Measurements from ENCODE around the gene ANKRD33B.
"Not testable (repeated sequence)": the region's sequence is repeated elsewhere in the genome, so short reads cannot be mapped to it uniquely, and the experiment has no call there.

ANKRD33B gene

GRCh38 chr5:10596310-10596703, 32.4 kb downstream of the ANKRD33B start:
- DNase-seq, result no peak

DNA sequence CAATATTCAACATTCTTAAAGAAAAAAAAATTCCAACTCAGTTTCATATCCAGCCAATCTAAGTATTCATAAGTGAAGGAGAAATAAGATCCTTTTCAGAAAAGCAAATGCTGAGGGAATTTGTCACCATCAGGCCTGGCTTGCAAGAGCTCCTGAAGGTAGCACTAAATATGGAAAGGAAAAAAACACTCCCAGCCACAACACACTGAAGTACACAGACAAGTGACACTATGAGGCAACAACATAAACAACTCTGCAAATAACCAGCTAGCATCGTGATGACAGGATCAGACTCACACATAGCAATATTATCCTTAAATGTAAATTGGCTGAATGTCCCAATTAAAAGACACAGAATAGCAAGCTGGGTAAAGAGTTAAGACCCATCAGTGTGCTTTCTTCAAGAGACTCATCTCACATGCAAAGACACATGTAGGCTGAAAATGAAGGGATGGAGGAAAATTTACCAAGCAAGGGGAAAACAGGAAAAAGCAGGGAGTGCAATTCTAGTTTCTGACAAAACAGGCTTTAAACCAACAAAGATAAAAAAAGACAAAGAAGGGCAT, 33.1 kb downstream of the ANKRD33B start:
- no peak for DNase-seq

GRCh38 chr5:10599113-10599512, 35.2 kb downstream of the ANKRD33B start:
- DNase-seq, result no peak

- DNase-seq, result no peak
Measured at GRCh38 chr5:10599862-10600284, 36.0 kb downstream of the ANKRD33B start.

DNA sequence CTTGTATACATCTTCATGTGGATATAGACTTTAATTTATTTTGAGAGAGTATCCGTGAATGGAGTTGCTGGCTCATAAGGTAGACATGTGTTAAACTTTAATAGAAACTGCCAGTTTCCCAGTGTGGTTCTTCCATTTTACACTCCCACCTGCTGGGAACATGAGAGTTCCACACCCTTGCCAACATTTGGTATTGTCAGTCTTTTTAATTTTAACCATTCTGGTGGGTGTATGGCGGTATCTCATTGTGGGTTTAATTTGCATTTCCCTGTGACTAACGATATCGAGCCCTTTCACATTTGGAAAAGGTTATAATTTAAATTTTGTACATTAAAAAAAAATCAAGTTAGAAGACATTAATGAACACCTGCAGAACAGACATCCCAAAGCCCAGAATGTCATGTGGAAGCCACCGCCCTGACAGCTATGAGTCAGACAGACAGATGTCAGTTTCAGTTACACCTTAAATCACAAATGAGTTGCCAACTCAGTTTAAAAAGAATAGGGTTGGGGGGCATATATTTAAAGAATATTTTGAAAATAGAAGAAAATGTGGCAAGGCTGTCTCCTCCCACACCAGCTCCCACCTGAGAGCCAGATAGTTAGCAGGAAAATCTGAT, 36.9 kb downstream of the ANKRD33B start:
- DNase-seq, result no peak

GRCh38 chr5:10601246-10602030, 37.6 kb downstream of the ANKRD33B start:
- DNase-seq, result peak; percentile 86

DNA sequence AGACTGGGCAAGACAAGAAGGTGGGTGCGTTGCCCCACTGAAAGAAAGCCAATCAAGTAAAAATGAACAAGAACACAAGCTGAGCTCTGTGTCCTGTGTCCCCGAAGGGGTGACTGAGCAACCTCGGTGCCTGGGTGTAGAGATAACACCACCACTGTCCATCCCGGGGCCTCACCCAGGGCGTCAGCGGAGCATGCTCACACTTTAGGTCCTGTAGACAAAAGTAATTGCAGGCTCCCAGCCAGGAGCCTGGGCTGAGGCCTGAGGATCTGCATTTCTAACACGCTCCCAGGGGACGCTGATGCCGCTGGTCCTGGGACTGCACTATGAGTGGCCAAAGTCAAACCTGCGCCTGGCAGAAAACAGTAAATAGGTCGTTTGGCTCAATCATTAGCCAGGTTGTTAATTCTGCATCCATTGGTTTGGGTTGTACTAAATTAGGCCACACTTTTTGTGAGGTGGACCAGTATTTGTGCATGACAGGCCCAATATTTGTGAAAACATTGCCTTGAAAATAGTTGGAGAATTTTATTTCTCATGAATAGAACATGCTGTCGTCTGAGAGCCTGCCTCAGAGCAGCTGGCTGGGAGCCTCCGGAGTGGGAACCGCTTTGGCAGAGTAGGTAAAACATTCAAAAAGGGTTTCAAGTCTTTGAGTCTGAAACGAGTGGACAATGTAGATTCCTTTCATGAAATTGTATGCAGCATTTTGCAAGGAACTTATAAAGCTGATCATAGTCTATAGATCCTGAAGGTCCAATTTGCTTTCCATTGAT, 38.3 kb downstream of the ANKRD33B start:
- no peak for DNase-seq

DNA sequence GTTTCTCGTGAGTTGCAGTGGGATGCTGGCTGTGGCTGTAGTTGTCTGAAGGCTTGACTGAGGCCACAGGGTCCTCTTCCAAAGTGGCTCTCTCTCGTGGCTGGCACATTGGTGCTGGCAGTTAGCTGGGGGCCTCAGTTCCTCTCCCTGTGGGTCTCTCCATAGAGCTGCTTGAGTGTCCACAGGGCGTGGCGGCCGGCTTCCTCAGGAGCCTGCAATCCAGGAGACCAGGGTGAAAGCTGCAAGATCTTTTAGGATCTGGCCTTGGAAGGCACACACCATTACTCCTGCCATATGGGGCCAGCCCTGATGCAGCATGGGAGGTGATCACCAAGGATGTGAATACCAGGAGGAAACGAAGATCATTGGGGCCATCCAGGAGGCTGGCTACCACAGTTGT, 41.1 kb downstream of the ANKRD33B start:
- no peak for DNase-seq

DNA sequence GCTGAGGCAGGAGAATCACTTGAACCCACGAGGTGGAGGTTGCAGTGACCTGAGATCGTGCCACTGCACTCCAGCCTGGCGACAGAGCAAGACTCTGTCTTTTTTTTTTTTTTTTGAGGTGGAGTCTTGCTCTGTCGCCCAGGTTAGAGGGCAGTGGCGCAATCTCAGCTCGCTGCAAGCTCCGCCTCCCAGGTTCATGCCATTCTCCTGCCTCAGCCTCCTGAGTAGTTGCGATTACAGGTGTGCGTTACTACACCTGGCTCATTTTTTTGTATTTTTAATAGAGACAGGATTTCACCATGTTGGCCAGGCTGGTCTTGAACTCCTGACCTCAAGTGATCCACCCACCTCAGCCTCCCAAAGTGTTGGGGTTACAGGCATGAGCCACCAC, 42.8 kb downstream of the ANKRD33B start:
- not testable (repeated sequence) for DNase-seq

DNA sequence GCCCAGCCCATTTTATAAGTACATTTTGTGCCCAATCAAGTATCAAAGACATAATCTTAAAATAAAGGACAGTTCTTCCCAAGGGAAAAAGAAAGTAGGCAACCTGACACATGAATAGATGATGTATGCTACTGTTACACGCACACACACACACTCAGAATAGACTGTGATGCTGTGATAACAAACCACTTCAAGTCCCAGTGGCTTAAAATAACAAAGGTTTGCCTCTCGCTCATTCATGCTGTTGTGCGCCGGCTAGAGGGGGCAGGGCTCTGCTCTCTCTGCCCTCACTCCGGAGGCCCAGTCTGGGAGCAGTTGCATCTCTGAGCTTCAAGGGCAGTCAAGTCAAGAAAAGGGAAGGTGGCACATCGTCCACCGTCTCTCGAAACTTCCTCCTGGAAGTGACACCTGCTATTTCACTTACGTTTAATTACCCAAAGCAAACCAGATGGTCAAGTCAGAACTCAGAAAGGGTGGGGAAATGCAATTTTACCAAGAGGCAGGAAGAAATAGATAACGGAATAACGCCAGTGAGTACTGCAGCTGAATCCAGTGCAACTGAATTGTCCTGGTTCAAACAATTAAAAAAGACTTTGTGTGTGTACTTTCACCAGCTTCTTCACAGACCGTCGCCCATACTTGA, 43.3 kb downstream of the ANKRD33B start:
- peak; percentile 98 for DNase-seq

GRCh38 chr5:10607666-10608073, 43.8 kb downstream of the ANKRD33B start:
- no peak for DNase-seq

GRCh38 chr5:10608081-10608480, 44.2 kb downstream of the ANKRD33B start:
- DNase-seq, result not testable (repeated sequence)

GRCh38 chr5:10610058-10610457, 46.2 kb downstream of the ANKRD33B start:
- no peak for DNase-seq

DNA sequence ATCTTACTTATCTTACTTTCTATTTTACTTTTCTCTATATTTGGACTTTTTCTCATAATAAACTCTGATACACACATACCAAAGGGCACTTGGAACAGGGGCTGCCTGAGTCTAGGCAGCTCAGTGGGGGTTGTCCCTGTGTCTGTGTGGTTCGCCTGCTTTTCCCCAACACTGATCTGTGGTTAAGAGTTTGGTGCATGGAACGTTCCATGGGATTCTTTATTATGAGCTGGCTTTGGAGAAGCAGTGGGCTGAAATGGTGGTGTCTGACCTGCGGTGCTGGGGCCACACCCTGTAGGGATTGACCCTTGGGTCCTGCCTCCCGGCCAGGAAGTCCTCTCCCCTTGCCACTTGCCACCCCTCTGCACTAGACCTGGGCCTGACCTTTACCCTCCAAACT, 47.4 kb downstream of the ANKRD33B start:
- DNase-seq, result no peak

DNA sequence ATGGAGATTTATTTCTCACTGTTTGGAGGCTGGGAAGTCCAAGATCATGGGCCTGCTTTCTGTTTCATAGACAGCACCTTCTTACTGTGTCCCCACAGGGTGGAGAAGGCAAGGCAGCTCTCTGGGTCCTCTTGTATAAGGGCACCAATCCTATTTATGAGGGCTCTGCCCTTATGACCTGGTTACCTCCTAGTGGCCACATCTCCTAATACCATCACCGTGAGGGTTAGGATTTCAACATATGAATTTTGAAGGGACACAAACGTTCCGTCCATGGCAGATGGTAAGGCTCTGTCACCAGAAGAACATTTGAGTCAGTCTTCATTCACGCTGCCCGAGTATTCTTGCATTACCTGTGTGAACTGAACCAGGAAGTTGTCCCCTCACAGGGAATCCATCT, 48.4 kb downstream of the ANKRD33B start:
- DNase-seq, result no peak

GRCh38 chr5:10615693-10616092, 51.8 kb downstream of the ANKRD33B start:
- no peak for DNase-seq

DNA sequence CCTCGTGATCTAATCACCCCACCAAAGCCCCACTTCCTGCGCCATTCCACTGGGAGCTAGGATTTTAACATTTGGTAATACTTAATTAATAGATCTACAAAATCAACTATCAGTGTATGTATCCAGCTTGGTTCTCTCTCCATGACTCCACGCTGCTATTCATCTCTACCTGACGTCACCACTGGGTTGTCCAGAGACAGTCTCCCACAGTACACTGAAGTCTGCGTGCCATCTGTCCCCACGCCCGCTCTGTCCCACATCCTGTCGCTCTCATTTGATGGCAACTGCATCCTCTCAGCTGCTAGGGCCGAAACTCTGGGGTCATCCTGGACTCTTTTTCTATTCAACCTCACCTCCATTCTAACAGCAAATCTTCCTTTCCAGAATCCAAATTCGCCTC, 53.2 kb downstream of the ANKRD33B start:
- DNase-seq, result no peak

DNA sequence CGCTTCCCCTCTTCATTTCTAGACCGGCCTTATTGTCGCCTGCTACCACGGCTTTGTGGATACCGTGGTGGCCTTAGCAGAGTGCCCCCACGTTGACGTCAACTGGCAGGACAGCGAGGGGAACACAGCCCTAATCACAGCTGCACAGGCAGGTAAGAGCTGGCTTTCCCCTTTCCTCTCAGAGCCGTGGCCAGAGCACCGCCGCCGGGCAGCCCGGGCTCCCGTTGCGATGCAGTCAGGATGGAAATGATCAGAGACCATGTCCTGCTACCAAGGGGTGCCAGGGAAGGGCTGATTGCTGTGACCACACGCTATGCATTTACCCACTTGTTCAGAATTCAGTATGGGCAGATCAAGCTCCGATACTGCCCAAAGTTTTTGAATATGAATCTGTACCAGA, 54.4 kb downstream of the ANKRD33B start:
- DNase-seq, result no peak

- DNase-seq, result no peak
Measured at GRCh38 chr5:10619649-10620048, 55.8 kb downstream of the ANKRD33B start.

DNA sequence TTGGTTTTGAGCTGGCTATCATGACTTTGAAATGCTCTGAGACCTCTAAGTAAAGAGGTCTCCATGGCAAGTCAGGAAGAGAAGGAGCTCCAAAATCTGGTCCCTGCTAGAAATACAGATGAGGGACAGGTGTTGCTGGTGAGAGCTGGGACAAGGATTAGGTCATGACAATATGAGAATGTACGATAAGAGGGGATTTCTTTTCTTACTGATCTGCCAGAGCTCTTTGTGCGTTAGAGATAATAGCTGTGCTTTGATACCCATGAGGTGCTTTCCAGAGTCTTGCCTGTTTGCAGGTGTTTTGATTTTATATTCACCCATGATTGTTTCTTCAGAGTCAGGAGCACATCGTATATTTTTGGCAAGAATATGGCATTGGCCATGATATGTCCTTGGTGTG, 56.5 kb downstream of the ANKRD33B start:
- DNase-seq, result no peak

- no peak for DNase-seq
Measured at GRCh38 chr5:10621832-10622231, 58.0 kb downstream of the ANKRD33B start.

DNA sequence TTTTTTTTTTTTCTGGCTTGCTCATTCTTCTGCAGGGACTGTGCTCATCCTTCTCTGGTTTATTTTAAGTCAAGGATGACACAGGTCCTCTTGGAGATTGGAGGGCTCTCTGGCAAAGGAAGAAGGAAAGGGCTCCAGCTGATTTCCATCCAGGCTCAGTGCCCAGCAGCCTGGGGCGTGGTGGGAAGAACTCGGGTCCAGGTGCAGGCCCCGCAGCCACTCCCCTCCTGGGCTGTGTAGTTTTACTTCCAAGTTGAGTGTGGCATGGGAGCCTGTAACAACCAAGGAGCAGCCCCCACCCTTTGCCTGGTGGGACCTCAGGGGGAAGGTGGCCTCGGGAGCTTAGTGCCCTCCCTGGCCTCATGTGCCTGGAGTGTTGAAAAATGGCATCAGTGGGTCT, 58.9 kb downstream of the ANKRD33B start:
- no peak for DNase-seq

GRCh38 chr5:10623305-10623910, 59.5 kb downstream of the ANKRD33B start:
- no peak for DNase-seq
